Activated T-cell treated with anti-CD3 and anti-CD28 coated beads, Interleukin-2, amount 50 U/mL, for 24 hours (primary cell): ENCODE measurements around the gene ITLN2.
"Not testable (repeated sequence)": the region's sequence is repeated elsewhere in the genome, so short reads cannot be mapped to it uniquely, and the experiment has no call there.

Experiments used
- DNase-seq: peaks from one replicate; pipeline ENCODE4 v3.0.0-alpha.2; 2020
- H3K27ac Mint-ChIP-seq: 2 replicates; pipeline ENCODE4 v1.8.0; 2020; ENCODE audit warnings: mild to moderate bottlenecking, mixed read lengths
- H3K27me3 Mint-ChIP-seq: 2 replicates; pipeline ENCODE4 v1.8.0; 2020; ENCODE audit warnings: mixed read lengths
- H3K36me3 Mint-ChIP-seq: 2 replicates; pipeline ENCODE4 v1.8.0; 2020; ENCODE audit warnings: low read depth, mixed read lengths
- H3K4me1 Mint-ChIP-seq: 2 replicates; pipeline ENCODE4 v1.8.0; 2020; ENCODE audit warnings: low read depth, mixed read lengths
- H3K4me3 Mint-ChIP-seq: 2 replicates; pipeline ENCODE4 v1.8.0; 2020; ENCODE audit warnings: mild to moderate bottlenecking, moderate library complexity, mixed read lengths
- H3K9me3 Mint-ChIP-seq: 2 replicates; pipeline ENCODE4 v1.8.0; 2020; ENCODE audit warnings: mixed read lengths

ITLN2 gene

DNA sequence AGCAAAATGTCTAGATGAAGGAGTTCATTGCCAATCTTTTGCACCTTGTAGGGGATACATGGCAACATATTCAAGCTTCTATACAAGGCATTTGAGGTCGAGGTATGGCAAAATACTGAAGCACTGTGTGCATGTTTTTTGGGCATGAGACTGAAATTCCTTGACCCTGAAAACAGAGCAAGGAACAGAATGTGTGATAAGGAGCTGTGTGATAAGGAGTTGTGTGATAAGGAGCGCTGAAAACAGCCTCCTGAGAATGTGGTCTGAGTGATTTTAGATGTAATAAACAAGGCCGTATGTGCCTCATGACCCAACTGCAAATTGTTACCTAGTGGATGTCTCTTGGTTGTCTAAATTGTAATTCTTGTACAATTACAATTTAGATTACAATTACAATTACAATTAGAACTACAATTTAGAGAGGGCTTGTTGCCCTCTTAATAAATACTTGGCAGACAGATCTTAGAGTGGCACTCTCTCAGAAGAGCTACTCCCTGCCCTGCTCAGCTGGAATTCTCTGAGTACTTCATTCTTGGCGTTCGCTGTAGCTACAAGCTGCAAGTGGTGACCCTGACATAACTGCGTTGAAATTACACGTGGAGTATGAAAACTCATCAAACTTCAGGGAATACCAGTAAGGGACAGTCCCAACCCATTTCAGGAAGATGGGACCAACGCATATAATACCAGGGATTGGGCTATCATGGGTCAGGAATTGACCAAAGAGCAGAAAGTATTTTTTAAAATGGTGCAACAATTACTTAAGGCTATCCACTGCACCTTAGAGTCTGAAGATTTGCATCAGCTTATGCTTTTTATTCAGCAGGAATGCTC, 49.6 kb downstream of the ITLN2 start:
- no peak overlapping the region for H3K27ac Mint-ChIP-seq
- no peaks in the 10 kb centered on the region for H3K9me3 Mint-ChIP-seq
- no peaks in the 10 kb centered on the region for H3K4me1 Mint-ChIP-seq
- no peak for DNase-seq
- H3K36me3 Mint-ChIP-seq, result no peaks in the 10 kb centered on the region
- H3K4me3 Mint-ChIP-seq, result no peak overlapping the region
- H3K27me3 Mint-ChIP-seq, result no peaks in the 10 kb centered on the region

DNA sequence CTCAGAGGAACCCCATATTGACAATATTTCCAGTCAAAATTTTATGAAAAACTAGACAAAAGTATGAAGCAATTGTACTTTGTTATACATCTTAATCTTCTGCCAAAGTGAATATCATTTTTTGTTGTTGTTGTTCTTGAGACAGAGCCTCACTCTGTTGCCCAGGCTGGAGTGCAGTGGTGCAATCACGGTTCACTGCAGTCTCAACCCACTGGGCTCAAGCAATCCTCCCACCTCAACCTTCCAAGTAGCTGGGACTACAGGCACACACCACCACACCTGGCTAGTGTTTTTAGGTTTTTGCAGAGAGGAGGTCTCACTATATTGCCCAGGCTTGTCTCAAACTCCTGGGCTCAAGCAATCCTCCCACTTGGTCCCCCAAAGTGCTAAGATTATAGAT, 52.4 kb downstream of the ITLN2 start:
- not testable (repeated sequence) for H3K27ac Mint-ChIP-seq, H3K4me1 Mint-ChIP-seq, H3K27me3 Mint-ChIP-seq, H3K4me3 Mint-ChIP-seq, H3K36me3 Mint-ChIP-seq, DNase-seq, H3K9me3 Mint-ChIP-seq

DNA sequence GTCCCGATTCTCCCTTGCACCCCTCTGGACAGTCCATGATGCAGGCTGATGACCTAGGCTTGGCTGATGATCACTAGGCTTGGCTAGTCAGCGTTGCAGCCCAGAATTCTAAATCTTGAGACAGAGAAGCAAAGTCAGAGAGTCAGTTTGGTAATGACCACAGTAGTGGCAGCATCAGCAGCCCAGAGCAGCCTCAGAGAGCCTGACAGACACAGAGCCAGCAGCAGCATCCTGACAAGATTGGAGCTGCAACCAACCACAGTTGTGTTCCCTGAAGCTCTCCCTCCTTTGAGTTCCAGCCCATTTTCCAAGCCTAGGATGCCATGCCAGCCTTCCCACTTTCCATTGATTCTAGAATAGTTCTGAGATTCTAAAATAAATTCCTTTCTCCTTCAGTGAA, 52.8 kb downstream of the ITLN2 start:
- Mint-ChIP-seq H3K9me3 (no peaks in the 10 kb centered on the region), H3K4me1 (no peaks in the 10 kb centered on the region), H3K4me3 (no peak overlapping the region), H3K27ac (no peak overlapping the region), H3K36me3 (no peaks in the 10 kb centered on the region), H3K27me3 (peaks cover 5% of the 10 kb centered on the region)
- no peak for DNase-seq

DNA sequence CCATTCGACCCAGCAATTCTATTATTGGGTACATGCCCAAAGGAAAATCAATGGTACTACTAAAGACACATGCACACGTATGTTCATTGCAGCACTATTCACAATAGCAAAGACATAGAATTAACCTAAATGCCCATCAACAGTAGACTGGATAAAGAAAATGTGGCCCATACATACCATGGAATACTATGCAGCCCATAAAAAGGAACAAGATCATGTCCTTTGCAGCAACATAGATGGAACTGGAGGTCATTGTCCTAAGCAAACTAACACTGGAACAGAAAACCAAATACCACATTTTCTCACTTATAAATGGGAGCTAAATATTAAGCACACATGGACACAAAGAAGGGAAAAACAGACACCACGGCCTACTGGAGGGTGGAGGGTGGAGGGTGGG, 53.9 kb downstream of the ITLN2 start:
- DNase-seq, H3K4me1 Mint-ChIP-seq, H3K27ac Mint-ChIP-seq, H3K9me3 Mint-ChIP-seq, H3K4me3 Mint-ChIP-seq, H3K27me3 Mint-ChIP-seq, H3K36me3 Mint-ChIP-seq: not testable (repeated sequence)
